HepG2 (cell line): Measurements from ENCODE around the gene ZBTB43. TPM values are rescaled to one million over a fixed set of nuclear protein-coding genes. Genes with fewer than 3 reads are reported as not detected.
A peak's percentile ranks its signal among the peaks of the same experiment; 100 is the strongest.

Experiments
- ARID5B ChIP-seq: IDR thresholded peaks from 2 replicates; pipeline ENCODE4 v1.4.0; 2020; ENCODE audit warnings: mild to moderate bottlenecking, missing genetic modification reagents
- CBX5 ChIP-seq: sonication (generic); formaldehyde crosslinking; IDR thresholded peaks from 2 replicates; pipeline ENCODE4 v1.4.0; 2020; ENCODE audit warnings: missing genetic modification reagents, borderline replicate concordance
- FUBP1 ChIP-seq: sonication (generic); formaldehyde crosslinking; IDR thresholded peaks from 2 replicates; pipeline ENCODE4 v1.5.1; 2020; ENCODE audit warnings: missing genetic modification reagents, mild to moderate bottlenecking, borderline replicate concordance
- HMG20A ChIP-seq: IDR thresholded peaks from 2 replicates; pipeline ENCODE4 v1.6.1; 2016; ENCODE audit warnings: borderline replicate concordance
- JUND ChIP-seq: sonication (generic); formaldehyde crosslinking; IDR thresholded peaks from 2 replicates; pipeline ENCODE4 v1.8.0; 2022; ENCODE audit warnings: mild to moderate bottlenecking, missing genetic modification reagents
- NCOR1 ChIP-seq: fragments of 200-600 bp; sonication (generic); IDR thresholded peaks from 2 replicates; pipeline ENCODE4 v1.7.0; 2017; ENCODE audit warnings: antibody characterized with exemption, low read length, borderline replicate concordance
- NFIB ChIP-seq: sonication (generic); formaldehyde crosslinking; IDR thresholded peaks from 2 replicates; pipeline ENCODE4 v1.9.0; 2021; ENCODE audit warnings: missing genetic modification reagents, mild to moderate bottlenecking, borderline replicate concordance
- NR2C2 ChIP-seq: sonication (generic); formaldehyde crosslinking; IDR thresholded peaks from 2 replicates; pipeline ENCODE4 v1.4.0; 2020; ENCODE audit warnings: missing genetic modification reagents, mild to moderate bottlenecking, moderate library complexity, borderline replicate concordance
- SALL1 ChIP-seq: sonication (generic); formaldehyde crosslinking; IDR thresholded peaks from 2 replicates; pipeline ENCODE4 v1.8.0; 2022; ENCODE audit warnings: mild to moderate bottlenecking, missing genetic modification reagents
- SOX13 ChIP-seq, 3 experiments: fragments of 450-650 bp in 1 of 3; sonication (generic) in 1 of 3; formaldehyde crosslinking in 1 of 3; IDR thresholded peaks in 2 of 3; conservative IDR thresholded peaks in 1 of 3; 2 replicates each; pipeline versions ENCODE4 v1.5.0 to v1.6.1; 2016 to 2020; ENCODE audit warnings: antibody characterized with exemption in 1 of 3, mild to moderate bottlenecking in 1 of 3, missing compliant biosample characterization in 1 of 3, missing genetic modification reagents in 1 of 3, moderate library complexity in 1 of 3
- SPEN ChIP-seq: sonication (generic); formaldehyde crosslinking; IDR thresholded peaks from 2 replicates; pipeline ENCODE4 v1.5.1; 2020; ENCODE audit warnings: low read depth, mild to moderate bottlenecking, missing genetic modification reagents
- TEAD3 ChIP-seq: optimal IDR thresholded peaks from 2 replicates; pipeline ENCODE3; 2016; ENCODE audit warnings: borderline replicate concordance
- TRIM22 ChIP-seq: fragments of 450-650 bp; IDR thresholded peaks from 2 replicates; pipeline ENCODE4 v1.6.1; 2017
- ZFY ChIP-seq: sonication (generic); formaldehyde crosslinking; IDR thresholded peaks from 2 replicates; pipeline ENCODE4 v1.4.0; 2020; ENCODE audit warnings: missing genetic modification reagents
- ZNF549 ChIP-seq: sonication (generic); formaldehyde crosslinking; IDR thresholded peaks from 2 replicates; pipeline ENCODE4 v1.5.0; 2020; ENCODE audit warnings: missing genetic modification reagents
- ZNF644 ChIP-seq: IDR thresholded peaks from 2 replicates; pipeline ENCODE4 v1.6.1; 2016; ENCODE audit warnings: low read depth
- ZNF878 ChIP-seq: sonication (generic); formaldehyde crosslinking; IDR thresholded peaks from 2 replicates; pipeline ENCODE4 v1.8.1; 2023; ENCODE audit warnings: mild to moderate bottlenecking, missing genetic modification reagents, moderate library complexity
- ZSCAN31 ChIP-seq: sonication (generic); formaldehyde crosslinking; IDR thresholded peaks from 2 replicates; pipeline ENCODE4 v1.5.0; 2020; ENCODE audit warnings: low read depth, mild to moderate bottlenecking, missing genetic modification reagents
- ZSCAN9 ChIP-seq: IDR thresholded peaks from 2 replicates; pipeline ENCODE4 v1.6.1; 2016; ENCODE audit warnings: borderline replicate concordance
- polyA plus RNA-seq, 8 experiments: library from polyadenylated mRNA; depleted of rRNA in 3 of 8; stranded (reverse) in 7 of 8; unstranded in 1 of 8; fragments of >200 nt; fragmentation: Illumina TruSeq in 4 of 8; extraction: Trizol in 4 of 8; gene quantifications; 2 replicates each; pipeline versions ENCODE4 v1.2.1 to v1.2.3, GENCODE V29; 2011 to 2016; ENCODE audit warnings: low read depth in 4 of 8, missing spikeins in 1 of 8, mixed read lengths in 1 of 8; ENCODE audit not compliant: insufficient read depth in 1 of 8
- total RNA-seq, 5 experiments: library from RNA; depleted of rRNA; stranded (reverse); fragments of >200 nt; fragmentation: Illumina TruSeq; extraction: Trizol; gene quantifications; 2 replicates each; pipeline ENCODE4 v1.2.3, GENCODE V29; 2016; ENCODE audit warnings: low read depth in 1 of 5
- TF ChIP-seq, protein P1 (sequence below): sonication (generic); formaldehyde crosslinking; IDR thresholded peaks from 2 replicates; pipeline ENCODE4 v1.8.0; 2022; ENCODE audit warnings: missing genetic modification reagents, mild to moderate bottlenecking, borderline replicate concordance

ZBTB43 gene
- total and polyA plus RNA-seq, 2 of the 13 experiments (the other 11 are each of a cell fraction or from before 2014, with no cell fraction given), result 7.1 to 31.4 TPM

- TF ChIP-seq ARID5B (CRISPR knock-in tag), result 0 out of 2 replicates have a peak, but pooled peaks have one; percentile 38
- TF ChIP-seq ZSCAN9 (CRISPR knock-in tag), result no peak
- TF ChIP-seq ZFY (CRISPR knock-in tag), result no peak
- TF ChIP-seq TRIM22, result no peak
- TF ChIP-seq ZNF549 (CRISPR knock-in tag), result peak; percentile 95
- peak; percentile 87 for TF ChIP-seq NR2C2 (CRISPR knock-in tag)
- no peak for TF ChIP-seq SOX13 (IDR thresholded peaks at IDR 0.05)
- TF ChIP-seq SOX13 (CRISPR knock-in tag; conservative IDR thresholded peaks at IDR 0.05 in 1 of 2, IDR thresholded peaks at IDR 0.05 in 1 of 2), result peak in 1 of 2 experiments; percentile 29; a peak in 1 of 4 replicates
- peak; percentile 34; the same call in 1 of the 2 replicates for TF ChIP-seq SALL1
- TF ChIP-seq ZNF878 (CRISPR knock-in tag), result no peak
- TF ChIP-seq HMG20A (CRISPR knock-in tag), result no peak; the same call in 1 of the 2 replicates
- TF ChIP-seq, protein P1, sequence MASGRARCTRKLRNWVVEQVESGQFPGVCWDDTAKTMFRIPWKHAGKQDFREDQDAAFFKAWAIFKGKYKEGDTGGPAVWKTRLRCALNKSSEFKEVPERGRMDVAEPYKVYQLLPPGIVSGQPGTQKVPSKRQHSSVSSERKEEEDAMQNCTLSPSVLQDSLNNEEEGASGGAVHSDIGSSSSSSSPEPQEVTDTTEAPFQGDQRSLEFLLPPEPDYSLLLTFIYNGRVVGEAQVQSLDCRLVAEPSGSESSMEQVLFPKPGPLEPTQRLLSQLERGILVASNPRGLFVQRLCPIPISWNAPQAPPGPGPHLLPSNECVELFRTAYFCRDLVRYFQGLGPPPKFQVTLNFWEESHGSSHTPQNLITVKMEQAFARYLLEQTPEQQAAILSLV, result no peak
- 0 out of 2 replicates have a peak, but pooled peaks have one; percentile 65 for TF ChIP-seq CBX5 (CRISPR knock-in tag)
- TF ChIP-seq NFIB, result no peak
- no peak for TF ChIP-seq JUND (CRISPR knock-in tag)
- peak; percentile 94 for TF ChIP-seq TEAD3
- TF ChIP-seq NCOR1, result 0 out of 2 replicates have a peak, but pooled peaks have one; percentile 31
- no peak for TF ChIP-seq ZSCAN31 (CRISPR knock-in tag)
- TF ChIP-seq FUBP1, result no peak
- TF ChIP-seq SPEN (CRISPR knock-in tag), result peak; percentile 40; the same call in 1 of the 2 replicates
- TF ChIP-seq ZNF644, result peak; percentile 44; the same call in 1 of the 2 replicates
Measured at GRCh38 chr9:126885131-126885641, 80.3 kb downstream of the ZBTB43 start (continued).
